Sigmoid colon (tissue), 7 donors: ENCODE results near the gene TP73. TPM values are rescaled to one million over a fixed set of nuclear protein-coding genes. Genes with fewer than 3 reads are reported as not detected.
"Not testable (repeated sequence)": the region's sequence is repeated elsewhere in the genome, so short reads cannot be mapped to it uniquely, and the experiment has no call there.

Source experiments
- DNase-seq: peaks from one replicate; pipeline ENCODE4 v3.0.0-alpha.2; 2019
- H3K27ac ChIP-seq, 4 donors: fragments of 200-600 bp; sonication (generic); one replicate each; pipeline ENCODE4 v1.5.1; 2016 to 2019; ENCODE audit warnings: mild to moderate bottlenecking in 1 of 4
- H3K27me3 ChIP-seq, 3 donors: fragments of 200-600 bp; sonication (generic); one replicate each; pipeline ENCODE4 v1.5.1; 2019; ENCODE audit warnings: mild to moderate bottlenecking in 1 of 3
- H3K36me3 ChIP-seq, 4 donors: fragments of 200-600 bp; sonication (generic); one replicate each; pipeline ENCODE4 v1.5.1; 2016 to 2019
- H3K4me1 ChIP-seq, 4 donors: fragments of 200-600 bp; sonication (generic); one replicate each; pipeline ENCODE4 v1.5.1; 2017 to 2019
- H3K4me3 ChIP-seq, 4 donors: fragments of 200-600 bp; sonication (generic); one replicate each; pipeline ENCODE4 v1.5.1; 2017 to 2019; ENCODE audit warnings: mild to moderate bottlenecking in 2 of 4, moderate library complexity in 1 of 4
- H3K9me3 ChIP-seq, 4 donors: fragments of 200-600 bp in 3 of 4; sonication (generic) in 3 of 4; one replicate each; pipeline versions ENCODE4 v1.5.1 to v1.6.1; 2013 to 2019
- CTCF ChIP-seq, 4 experiments: fragments of 450-650 bp in 3 of 4; fragments of 200-600 bp in 1 of 4; IDR thresholded peaks; one replicate each; pipeline ENCODE4 v1.5.1; 2016 to 2019; ENCODE audit warnings: antibody characterized with exemption in 4 of 4, mild to moderate bottlenecking in 3 of 4, moderate library complexity in 2 of 4
- EP300 ChIP-seq, 4 donors: sonication (generic); formaldehyde crosslinking; IDR thresholded peaks; one replicate each; pipeline ENCODE4 v1.6.1; 2017; ENCODE audit warnings: antibody characterized with exemption in 4 of 4
- POLR2A ChIP-seq, 2 donors: fragments of 450-650 bp; IDR thresholded peaks; one replicate each; pipeline ENCODE4 v1.6.1; 2016; ENCODE audit warnings: antibody characterized with exemption in 2 of 2, mild to moderate bottlenecking in 2 of 2, moderate library complexity in 2 of 2
- POLR2AphosphoS5 ChIP-seq, 4 donors: sonication (generic); formaldehyde crosslinking; IDR thresholded peaks; one replicate each; pipeline ENCODE4 v1.6.1; 2017; ENCODE audit warnings: antibody characterized with exemption in 4 of 4
- WGBS, 2 donors: extraction: QIAGEN DNeasy Blood & Tissue Kit; methylation state at CpG; one replicate each; pipeline ENCODE4 v1.1.7; 2013; 5-methylcytosine and 5-hydroxymethylcytosine counted together
- intact Hi-C: fragments of 100-400 bp; cut with DNase I; formaldehyde crosslinking; loops from one replicate; pipeline ENCODE4 v1.15.1; 2023
- polyA plus RNA-seq, 3 donors: library from polyadenylated mRNA; stranded (reverse); fragments of 200-250 nt; gene quantifications; one replicate each; pipeline ENCODE4 v1.2.3, GENCODE V29; 2013
- total RNA-seq, 4 donors: library from RNA; depleted of rRNA; stranded (reverse); fragments of >200 nt; gene quantifications; one replicate each; pipeline ENCODE4 v1.1.0, GENCODE V29; 2016
- donor health status: healthy with polysubstance abuse.
- donor health status: Bipolar disorder and iron deficiency.
- donor health status: healthy.

Gene TP73
- total and polyA plus RNA-seq, 7 donors, result 0.22 to 0.69 TPM; not detected in 5

GRCh38 chr1:3721955-3722465 is 69.7 kb downstream of the TP73 start:
- intact Hi-C loops, result loop anchor here (5.0 kb wide), 1 partner anchor 230 kb away; no protein-coding TSS in a partner anchor
- TF ChIP-seq POLR2A (IDR thresholded peaks at IDR 0.05) (no peak), CTCF (IDR thresholded peaks at IDR 0.05) (no peak), EP300 (IDR thresholded peaks at IDR 0.05) (no peak), POLR2AphosphoS5 (IDR thresholded peaks at IDR 0.05) (no peak)
- WGBS, 2 donors, result 69% methylated on average over 20 of the region's 20 CpGs
- peaks cover 10 to 51% (median 31%) of the 10 kb centered on the region in 3 donors for H3K27me3 ChIP-seq
- H3K4me3 ChIP-seq, result no peak overlapping the region
- no peaks in the 10 kb centered on the region for H3K9me3 ChIP-seq
- H3K36me3 ChIP-seq, result no peaks in the 10 kb centered on the region
- H3K27ac ChIP-seq, result no peak overlapping the region
- DNase-seq, result no peak
- H3K4me1 ChIP-seq, result peaks cover 0 to 6% (median 0%) of the 10 kb centered on the region in 4 donors

- Histone ChIP-seq H3K27ac (no peak overlapping the region), H3K27me3 (peaks cover 7 to 51% (median 28%) of the 10 kb centered on the region in 3 donors), H3K4me3 (no peak overlapping the region), H3K9me3 (no peaks in the 10 kb centered on the region), H3K36me3 (no peaks in the 10 kb centered on the region), H3K4me1 (peaks cover 0 to 3% (median 0%) of the 10 kb centered on the region in 4 donors)
- intact Hi-C loops, result loop anchor here (5.0 kb wide), 1 partner anchor 231 kb away; no protein-coding TSS in a partner anchor
- WGBS, 2 donors, result 25 to 63% methylated on average over 3 of the region's 3 CpGs
- no peak for DNase-seq
- TF ChIP-seq POLR2AphosphoS5 (IDR thresholded peaks at IDR 0.05) (no peak), EP300 (IDR thresholded peaks at IDR 0.05) (no peak), CTCF (IDR thresholded peaks at IDR 0.05) (no peak), POLR2A (IDR thresholded peaks at IDR 0.05) (no peak)
Measured at GRCh38 chr1:3722846-3723245, 70.5 kb downstream of the TP73 start.

DNA sequence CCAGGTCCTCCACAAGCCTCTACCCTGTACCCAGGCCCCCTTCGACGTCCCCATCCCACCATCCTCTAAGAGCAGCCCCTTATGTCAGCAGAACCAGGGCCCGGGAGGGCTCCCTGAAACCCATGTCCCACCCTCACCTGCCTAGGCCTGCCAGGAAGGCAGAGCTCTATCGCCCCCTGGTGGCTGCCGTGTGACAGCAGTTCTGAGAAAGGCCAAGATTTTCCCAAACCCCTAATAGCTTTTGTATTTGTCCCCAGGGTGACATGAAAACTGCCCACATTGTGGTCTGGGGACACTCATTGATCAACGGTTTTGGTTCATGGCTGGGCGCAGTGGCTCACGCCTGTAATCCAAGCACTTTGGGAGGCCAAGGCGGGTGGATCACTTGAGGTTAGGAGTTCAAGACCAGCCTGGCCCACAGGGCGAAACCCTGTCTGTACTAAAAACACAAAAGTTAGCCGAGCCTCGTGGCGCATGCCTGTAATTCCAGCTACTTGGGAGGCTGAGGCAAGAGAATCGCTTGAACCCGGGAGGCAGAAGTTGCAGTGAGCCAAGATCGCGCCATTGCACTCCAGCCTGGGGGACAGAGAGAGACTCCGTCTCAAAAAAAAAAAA is 72.2 kb downstream of the TP73 start:
- not testable (repeated sequence) for DNase-seq
- WGBS, 2 donors, result 42 to 43% methylated on average over 18 of the region's 18 CpGs
- intact Hi-C loops, result loop anchor here (5.0 kb wide), 1 partner anchor 232 kb away; no protein-coding TSS in a partner anchor

GRCh38 chr1:3725366-3725765 is 73.0 kb downstream of the TP73 start:
- Histone ChIP-seq H3K9me3 (no peaks in the 10 kb centered on the region), H3K27me3 (peaks cover 2 to 57% (median 27%) of the 10 kb centered on the region in 3 donors), H3K27ac (no peak overlapping the region), H3K4me3 (no peak overlapping the region), H3K4me1 (no peaks in the 10 kb centered on the region), H3K36me3 (no peaks in the 10 kb centered on the region)
- WGBS, 2 donors, result 94 to 97% methylated on average over 2 of the region's 2 CpGs
- TF ChIP-seq POLR2AphosphoS5 (IDR thresholded peaks at IDR 0.05) (no peak), EP300 (IDR thresholded peaks at IDR 0.05) (no peak), CTCF (IDR thresholded peaks at IDR 0.05) (no peak), POLR2A (IDR thresholded peaks at IDR 0.05) (no peak)
- DNase-seq, result no peak
- intact Hi-C loops, result no loop called here

More for the DNA sequence above, 72.2 kb downstream of the TP73 start:
- not testable (repeated sequence) for H3K36me3 ChIP-seq, H3K4me1 ChIP-seq, H3K9me3 ChIP-seq, H3K27ac ChIP-seq, H3K4me3 ChIP-seq
- peaks cover 2 to 49% (median 24%) of the 10 kb centered on the region in 3 donors for H3K27me3 ChIP-seq
- peak in 3 of 4 experiments; percentile 72 to 93 (median 77) for TF ChIP-seq CTCF (IDR thresholded peaks at IDR 0.05)
